Smooth muscle cell of the brain vasculature (primary cell): ENCODE measurements around the gene PCK2.

ENCODE experiments used
- DNase-seq: peaks from one replicate; pipeline ENCODE4 v3.0.0-alpha.2; 2012; ENCODE audit warnings: low read depth, low spot score

The PCK2 gene

DNA sequence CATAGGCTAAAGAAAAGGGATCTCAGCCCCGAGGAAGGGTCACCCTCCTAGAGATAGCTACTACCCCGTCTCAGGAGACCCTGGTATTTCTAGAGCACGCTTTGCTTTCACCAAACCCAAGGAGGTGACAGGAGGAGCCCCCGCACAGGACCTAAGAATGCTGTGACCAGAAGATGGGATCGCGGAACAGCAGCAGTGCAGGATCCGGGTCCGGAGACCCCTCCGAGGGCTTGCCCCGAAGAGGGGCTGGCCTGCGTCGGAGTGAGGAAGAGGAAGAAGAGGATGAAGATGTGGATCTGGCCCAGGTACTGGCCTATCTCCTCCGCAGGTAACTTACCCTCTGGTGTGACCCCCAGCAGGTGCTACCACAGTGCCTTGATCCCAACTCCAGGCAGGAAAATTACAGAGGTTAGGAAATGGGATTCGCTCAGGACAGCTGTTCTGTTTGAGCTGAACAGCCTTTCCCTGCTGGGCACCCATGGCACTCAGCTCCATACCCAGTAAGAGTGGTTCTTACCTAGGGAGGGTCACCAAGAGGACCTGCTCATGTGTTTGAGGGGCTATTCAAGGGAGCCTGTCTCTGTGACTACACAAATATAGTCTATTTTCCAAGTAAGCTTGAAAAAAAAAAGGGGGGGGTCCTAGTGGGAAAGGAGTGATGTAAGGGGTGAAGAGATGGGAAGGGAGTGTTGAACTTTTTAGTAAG lies 21.5 kb downstream of the PCK2 start:
- no peak for DNase-seq

DNA sequence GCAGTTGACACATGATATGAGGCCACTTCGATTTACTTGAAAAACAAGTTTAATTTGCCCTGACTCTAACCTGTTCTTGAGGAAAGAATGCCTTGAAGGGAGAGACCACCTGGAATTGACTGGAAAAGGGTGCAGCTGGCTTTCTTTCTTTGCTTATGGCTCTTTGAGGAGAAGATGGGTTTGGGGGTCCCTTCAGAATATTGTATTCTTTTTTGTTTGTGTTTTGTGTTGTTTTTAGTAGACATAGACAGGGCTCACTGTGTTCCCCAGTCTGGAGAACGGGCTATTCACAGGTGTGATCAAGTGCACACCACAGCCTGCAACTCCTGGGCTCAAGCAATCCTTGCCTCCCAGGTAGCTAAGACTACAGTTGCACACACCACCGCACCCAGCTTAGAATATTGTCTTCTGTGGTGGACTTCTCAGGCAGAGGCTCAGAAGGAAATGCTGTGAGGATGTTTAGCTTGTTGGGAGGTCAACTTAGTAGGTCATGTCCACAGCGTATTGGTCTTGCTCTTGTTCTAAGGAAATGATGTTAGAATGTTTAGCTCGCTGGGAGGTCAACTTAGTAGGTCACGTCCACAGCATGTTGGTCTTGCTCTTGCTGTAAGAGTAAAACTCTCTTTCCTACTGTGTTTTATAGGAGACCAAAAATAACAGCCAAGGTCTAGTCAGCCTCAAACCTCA lies 22.2 kb downstream of the PCK2 start:
- DNase-seq = no peak

DNA sequence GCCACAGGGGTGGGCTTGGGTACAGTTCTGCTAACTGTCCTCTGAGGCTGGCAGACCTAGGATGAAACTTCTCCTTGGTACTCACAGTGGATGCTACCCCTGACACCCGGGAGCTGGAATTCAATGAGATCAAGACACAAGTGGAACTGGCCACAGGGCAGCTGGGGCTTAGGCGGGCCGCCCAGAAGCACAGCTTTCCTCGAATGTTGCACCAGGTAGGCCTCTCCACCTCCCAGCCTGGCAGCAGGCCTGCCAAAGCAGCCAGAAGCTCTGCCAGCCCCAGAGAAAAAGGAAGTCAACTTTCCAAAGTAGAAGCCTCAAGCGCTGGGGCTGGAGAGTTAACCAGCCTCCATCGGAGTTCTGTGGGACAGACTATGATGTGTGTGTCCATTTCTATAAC lies 23.1 kb downstream of the PCK2 start:
- DNase-seq = no peak

DNA sequence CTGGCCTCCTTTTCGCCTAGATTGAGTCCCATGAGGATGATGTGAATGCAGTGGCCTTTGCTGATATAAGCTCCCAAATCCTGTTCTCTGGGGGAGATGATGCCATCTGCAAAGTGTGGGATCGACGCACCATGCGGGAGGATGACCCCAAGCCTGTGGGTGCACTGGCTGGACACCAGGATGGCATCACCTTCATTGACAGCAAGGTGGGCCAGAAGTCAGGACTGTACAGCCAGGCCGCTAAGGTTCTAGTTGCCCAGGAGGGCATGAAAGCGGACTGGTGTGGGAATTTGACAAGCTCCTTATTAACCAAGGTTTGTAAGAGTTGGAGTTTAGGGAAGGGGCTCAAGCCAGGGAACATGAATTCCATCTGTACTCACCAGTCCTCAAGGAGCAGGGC lies 25.6 kb downstream of the PCK2 start:
- no peak for DNase-seq

DNA sequence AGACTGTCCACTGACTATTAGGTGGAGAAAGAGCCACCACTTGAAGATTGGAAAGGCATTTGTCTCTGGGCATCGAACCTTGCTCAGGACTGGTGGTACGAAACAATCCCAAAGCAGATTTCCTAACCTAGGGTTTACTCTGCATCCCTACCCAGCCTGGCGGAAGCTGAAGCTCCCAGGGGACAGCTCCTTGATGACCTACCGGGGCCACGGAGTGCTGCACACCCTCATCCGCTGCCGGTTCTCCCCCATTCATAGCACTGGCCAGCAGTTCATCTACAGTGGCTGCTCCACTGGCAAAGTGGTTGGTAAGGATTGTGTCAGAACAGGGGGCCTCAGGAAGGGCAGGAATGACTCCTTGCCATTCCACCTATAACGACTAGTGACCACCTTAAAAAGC lies 27.1 kb downstream of the PCK2 start:
- DNase-seq = no peak

DNA sequence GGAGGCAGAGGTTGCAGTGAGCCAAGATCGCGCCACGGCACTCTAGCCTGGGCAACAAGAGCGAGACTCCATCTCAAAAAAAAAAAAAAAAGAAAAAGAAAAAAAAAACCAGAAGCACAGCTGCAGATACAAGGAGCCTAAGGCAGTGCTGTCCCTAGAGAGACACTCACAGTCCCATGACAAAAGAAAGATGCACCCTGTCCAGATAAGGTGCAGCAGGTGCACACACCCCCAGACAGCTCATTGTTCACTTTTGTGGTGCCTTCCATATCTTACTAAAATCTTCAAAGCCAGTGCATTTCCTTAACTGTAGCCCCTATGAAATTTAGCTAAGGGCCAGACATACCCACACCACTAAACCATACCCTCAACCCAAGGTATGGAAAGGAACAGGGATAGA lies 28.3 kb downstream of the PCK2 start:
- no peak for DNase-seq

DNA sequence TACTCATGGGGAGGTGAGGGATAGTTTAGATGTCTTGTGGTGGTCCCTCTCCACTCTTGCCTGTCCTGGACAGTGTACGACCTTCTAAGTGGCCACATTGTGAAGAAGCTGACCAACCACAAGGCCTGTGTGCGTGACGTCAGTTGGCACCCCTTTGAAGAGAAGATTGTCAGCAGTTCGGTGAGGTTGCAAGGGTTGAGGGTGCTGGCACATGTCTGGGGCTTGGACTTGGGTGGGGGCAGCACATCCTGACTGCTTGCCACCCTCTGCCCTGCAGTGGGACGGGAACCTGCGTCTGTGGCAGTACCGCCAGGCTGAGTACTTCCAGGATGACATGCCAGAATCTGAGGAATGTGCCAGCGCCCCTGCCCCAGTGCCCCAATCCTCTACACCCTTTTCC lies 28.8 kb downstream of the PCK2 start:
- no peak for DNase-seq

DNA sequence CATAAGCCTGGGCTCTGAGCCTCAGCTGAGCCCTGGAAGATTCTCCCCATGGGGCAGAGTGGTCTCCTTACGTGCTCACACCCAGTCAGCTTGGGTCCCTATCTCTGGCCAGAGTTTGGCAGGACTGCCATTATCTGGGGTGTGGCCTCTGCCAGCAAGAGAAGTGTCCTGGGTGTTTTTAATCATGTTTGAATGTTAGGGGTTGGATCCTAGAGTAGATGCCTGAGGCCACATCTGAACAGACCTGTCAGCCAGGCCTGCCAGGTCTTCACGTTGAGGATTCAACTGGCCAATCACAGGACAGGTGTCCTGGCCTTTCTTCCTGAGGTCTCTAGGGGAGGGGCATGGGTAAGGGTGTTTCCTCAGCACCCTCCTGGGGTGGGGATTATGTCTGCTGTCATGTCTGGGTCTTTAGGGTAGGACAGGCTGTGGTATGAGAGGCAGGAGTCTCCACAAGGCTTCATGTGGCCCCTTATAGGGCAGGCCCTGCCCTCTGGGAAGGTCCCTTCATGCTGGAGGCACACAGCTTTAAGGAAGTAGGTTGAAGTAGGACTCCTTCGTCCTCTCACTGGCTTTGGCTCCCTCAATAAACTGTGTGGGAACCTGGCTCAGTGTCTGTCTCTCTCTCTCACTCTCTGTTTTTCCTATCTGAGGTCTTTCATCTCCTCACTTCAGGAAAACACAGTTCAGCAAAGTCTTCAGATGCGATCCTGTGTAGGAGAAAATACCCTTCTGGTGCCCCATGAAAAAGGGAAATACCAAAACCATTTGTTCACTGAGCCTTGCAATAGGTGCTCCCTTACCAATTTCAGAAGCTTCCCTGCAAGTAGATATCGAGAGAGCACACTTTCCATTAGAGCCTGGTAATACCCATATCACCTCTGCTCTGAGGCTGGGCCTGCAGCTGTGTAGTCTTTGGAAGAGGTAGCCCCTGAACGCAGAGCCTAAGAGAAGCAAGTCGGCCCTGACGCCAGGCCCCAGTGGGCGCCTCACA lies 29.6 kb downstream of the PCK2 start:
- DNase-seq = no peak

DNA sequence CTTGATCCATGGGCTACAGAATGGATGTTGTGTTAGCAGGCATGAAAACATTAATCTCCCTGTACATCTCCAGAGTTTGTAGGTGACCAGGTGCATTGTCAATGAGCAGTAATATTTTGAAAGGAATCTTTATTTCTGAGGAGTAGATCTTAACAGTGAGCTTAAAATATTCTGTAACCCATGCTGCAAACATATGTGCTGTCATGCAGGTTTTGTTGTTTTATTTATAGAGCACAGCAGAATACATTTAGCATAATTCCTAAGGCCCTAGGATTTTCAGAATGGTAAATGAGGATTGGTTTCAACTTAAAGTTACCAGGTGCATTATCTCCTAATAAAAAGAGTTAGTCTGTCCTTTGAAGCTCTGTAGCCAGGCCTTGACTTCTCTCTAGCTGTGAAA lies 32.8 kb downstream of the PCK2 start:
- DNase-seq = no peak

DNA sequence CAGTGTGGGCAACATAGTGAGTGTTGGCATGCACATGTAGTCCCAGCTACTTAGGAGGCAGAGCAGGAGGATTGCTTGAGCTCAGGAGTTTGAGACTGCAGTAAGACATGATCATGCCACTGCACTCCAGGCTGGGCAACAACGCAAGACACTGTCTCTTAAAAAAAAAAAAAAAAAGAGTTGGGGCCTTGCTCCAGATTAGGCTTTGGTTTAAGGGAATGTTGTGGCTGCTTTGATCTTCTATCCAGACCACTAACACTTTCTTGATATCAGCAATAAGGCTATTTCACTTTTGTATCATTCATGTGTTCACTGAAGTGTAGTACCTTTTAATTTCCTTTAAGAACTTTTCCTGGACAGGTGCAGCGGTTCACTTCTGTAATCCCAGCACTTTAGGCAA lies 33.6 kb downstream of the PCK2 start:
- no peak for DNase-seq

DNA sequence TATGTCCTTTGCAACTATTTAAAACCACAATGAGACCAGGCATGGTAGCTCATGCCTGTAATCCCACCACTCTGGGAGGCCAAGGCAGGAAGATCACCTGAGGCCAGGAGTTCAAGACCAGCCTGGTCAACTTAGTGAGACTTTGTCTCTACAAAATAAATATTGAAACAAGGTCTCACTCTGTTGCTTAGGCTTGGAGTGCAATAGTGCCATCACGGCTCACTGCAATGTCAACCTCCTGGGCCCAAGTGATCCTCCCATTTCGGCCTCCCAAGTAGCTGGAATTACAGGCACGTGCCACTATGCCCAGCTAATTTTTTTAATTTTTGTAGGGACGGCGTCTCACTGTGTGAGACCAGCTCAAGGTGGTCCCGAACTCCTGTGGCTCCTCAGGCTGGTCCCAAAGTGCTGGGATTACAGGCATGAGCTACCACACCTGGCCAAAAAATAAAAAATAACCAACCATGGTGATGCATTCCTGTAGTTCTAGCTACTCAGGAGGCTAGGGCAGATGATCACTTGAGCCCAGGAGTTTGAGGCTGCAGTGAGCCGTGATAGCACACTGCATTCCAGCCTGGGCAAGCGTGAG lies 35.4 kb downstream of the PCK2 start:
- no peak for DNase-seq

DNA sequence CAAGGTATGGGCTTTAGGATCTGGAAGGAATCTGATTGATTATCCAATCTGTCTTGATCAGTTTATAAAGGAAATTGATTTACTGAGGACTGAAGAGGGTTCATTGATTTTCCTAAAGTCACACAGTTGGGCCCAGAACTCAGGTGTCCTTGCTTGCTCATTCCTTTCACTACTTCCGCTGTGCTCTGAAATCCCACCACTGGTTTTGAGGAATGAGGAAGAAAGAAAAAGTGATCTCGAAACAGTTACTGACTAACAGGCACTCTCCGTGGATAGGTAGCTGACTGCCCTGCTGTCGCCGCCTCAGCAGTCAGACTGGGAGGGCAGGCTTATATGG lies 36.2 kb downstream of the PCK2 start, which contains the start of gene FITM1:
Gene FITM1, plus strand, starts transcription at position 280 of the 337 bp plus-strand sequence. CDS start 905 bp downstream, outside the sequence.
- no peak for DNase-seq

DNA sequence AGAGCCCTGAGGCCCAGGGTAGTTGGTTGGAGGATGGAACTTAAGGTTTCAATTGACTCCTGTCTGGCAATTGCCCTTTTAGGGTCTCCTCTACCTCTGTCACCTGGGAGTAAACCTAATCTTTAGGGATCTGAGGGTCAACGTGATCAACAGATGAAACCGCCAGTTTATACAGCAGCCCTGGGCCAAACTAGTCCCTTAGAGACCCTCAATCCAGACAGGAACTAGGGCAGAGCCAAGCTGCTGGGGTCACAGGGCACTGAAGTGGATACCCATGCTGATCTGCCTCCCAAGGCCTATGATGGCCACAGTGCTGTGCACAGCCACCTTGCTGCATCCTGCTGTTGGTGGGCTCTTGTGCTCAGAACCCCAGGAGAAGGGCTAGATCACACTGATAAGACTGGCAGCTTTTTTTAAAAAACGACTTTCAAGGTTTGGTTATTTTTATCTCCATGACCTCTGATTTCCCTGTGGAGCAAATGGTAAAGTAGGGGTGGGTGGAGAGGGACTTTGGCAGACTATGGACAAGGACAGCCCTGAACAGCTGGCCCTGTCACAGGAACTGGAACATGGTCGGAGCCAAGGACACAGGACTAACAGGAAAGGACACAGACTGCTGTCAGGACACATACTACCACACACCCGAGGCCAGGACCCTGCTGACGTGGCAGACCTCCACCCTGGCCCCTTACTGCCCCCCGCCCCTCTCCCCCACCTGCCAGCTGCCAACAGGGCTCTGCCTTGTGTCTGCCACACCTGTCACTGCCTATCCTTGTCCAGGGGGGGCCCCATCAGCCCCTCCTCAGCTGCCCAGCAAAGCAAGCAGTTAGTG lies 36.8 kb downstream of the PCK2 start:
- DNase-seq = no peak

DNA sequence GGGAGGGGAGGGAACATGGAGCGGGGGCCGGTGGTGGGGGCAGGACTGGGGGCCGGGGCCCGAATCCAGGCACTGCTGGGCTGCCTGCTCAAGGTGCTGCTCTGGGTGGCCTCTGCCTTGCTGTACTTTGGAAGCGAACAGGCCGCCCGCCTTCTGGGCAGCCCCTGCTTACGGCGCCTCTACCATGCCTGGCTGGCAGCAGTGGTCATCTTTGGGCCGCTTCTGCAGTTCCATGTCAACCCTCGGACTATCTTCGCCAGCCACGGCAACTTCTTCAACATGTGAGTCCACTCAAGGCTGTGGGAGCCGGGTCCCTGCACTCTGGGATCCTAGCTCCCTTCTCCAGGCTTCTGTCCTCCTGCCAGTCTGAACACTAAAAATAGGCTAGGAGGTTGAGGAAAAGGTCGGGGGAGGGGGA lies 37.4 kb downstream of the PCK2 start:
- no peak for DNase-seq

DNA sequence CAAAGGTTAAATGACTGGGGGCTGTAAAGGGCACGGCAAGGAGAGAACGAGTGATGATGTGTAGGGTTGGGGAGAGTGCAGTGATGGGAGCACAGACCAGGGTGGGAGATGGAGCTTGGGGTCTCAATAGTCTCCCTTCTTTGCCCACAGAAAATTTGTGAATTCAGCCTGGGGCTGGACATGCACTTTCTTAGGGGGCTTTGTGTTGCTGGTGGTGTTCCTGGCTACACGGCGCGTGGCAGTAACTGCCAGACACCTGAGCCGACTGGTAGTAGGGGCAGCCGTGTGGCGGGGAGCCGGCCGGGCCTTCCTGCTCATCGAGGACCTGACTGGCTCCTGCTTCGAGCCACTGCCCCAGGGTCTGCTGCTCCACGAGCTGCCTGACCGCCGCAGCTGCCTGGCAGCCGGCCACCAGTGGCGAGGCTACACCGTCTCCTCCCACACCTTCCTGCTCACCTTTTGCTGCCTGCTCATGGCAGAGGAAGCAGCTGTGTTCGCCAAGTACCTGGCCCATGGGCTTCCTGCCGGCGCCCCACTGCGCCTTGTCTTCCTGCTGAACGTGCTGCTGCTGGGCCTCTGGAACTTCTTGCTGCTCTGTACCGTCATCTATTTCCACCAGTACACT lies 38.1 kb downstream of the PCK2 start:
- DNase-seq = no peak

DNA sequence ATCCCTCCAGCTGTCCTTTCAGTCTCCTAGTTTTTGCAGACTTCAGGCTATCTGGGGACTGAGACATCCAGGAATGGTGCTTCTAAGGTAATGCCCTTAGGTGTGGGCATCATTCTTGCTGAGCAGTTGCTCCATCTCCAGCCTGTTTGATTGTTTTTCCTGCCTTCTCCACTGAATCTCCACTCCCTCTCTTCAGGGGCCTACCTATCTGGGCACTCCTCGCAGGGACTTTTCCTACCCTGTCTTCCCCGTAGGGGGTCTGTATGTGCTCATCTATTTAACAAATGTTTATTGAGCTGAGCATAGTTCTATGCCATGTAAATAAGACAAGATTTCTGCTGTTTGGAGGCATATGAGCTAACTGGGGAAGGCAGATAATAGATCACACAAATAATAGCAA lies 38.9 kb downstream of the PCK2 start:
- no peak for DNase-seq

DNA sequence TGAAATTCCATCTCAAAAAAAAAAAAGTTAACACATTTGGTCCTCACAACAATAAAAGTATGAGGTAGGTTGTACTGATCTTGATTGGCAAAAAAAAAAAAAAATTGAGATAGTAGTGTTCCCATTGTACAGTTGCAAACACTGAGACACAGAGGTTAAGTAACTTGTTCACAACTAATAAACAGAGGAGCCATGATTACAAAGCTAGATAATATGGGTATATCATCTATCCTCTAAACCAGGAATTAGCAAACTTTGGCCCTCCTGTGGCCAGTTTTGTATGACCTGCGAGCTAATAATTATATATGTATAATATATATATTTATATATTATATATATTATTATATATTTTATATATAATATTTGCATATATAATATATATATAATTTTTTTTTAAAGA lies 39.6 kb downstream of the PCK2 start:
- no peak for DNase-seq

DNA sequence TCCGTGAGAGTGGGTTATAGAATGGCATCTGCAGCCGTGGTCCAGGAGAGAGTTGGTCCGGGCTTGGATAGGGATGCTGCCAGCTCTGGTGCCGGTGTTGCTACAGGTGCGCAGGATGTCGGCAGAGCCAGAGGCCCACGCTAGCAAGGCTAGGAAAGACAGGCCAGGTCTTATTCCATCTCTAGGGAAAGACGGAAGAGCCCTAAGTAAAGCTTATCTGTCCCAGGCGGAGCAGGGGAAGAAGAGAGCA lies 41.4 kb downstream of the PCK2 start:
- no peak for DNase-seq

DNA sequence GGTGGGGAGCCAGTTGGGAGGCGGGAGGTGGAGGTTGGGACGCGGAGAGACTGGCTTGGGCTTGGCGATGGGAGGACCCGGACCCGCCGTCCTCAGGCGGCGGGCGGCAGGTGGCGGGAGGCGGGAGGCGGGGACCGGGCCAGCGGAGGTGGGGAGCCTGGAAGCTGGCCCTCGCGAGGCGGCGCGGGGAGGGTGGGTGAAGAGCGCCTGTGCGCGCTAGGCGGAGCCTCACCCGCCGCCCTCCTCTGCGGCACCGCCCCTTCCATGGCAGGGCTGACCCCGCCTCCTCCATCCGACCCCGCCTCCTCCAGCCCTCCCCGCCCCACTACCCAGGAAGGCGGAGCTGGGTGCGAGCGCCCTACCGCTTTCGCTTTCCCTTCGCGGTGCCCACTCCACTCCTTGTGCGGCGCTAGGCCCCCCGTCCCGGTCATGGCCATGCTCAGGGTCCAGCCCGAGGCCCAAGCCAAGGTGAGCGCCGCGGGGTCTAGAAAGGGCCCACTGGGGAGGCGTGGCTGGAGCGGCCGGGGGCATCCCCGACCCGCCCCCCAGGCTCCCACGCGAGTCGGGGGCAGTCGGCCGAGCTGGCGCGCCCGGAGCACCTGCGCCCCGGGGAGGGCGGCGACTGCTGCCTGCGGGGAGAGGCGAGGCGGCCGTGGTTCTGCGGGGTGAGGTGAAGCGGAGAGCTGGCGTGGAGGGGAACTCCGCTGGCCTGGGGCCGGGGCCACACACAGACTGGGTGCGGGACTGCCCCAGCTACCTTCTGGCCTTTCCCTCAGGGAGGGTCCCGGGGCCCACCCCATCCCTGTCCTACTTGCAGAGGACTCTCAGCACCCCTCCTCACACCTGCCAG lies 41.9 kb downstream of the PCK2 start, which contains the start of gene PSME1:
Gene PSME1, plus strand, starts transcription at position 361 of the 850 bp plus-strand sequence. Its CDS starts 69 bp downstream, at position 430.
- DNase-seq = peak; percentile 57
